Epithelial cell of esophagus (primary cell): ENCODE results near the gene DYSF.
A peak's percentile ranks its signal among the peaks of the same experiment; 100 is the strongest.

ENCODE experiments used
- DNase-seq: peaks from one replicate; pipeline ENCODE4 v3.0.0; 2010; ENCODE audit warnings: low read depth
- H3K4me3 ChIP-seq: 2 replicates; pipeline ENCODE4 v1.5.1; 2011; ENCODE audit warnings: mild to moderate bottlenecking, low read length, control low read depth
- CTCF ChIP-seq: IDR thresholded peaks from 2 replicates; pipeline ENCODE4 v1.5.1; 2011; ENCODE audit warnings: low read depth, mild to moderate bottlenecking, low read length, control low read depth, inconsistent platforms; ENCODE audit not compliant: insufficient read depth; ENCODE audit errors: missing control alignments

Gene DYSF

GRCh38 chr2:71715241-71715750, 261.9 kb downstream of the DYSF start:
- no peak for TF ChIP-seq CTCF
- no peak overlapping the region for H3K4me3 ChIP-seq
- DNase-seq, result no peak

- no peak for DNase-seq
- no peak overlapping the region for H3K4me3 ChIP-seq
- TF ChIP-seq CTCF, result no peak
These were observed 262.8 kb downstream of the DYSF start for GRCh38 chr2:71715951-71716696.

GRCh38 chr2:71716697-71717624, 263.6 kb downstream of the DYSF start:
- H3K4me3 ChIP-seq, result no peak overlapping the region
- peak; percentile 8 for DNase-seq
- no peak for TF ChIP-seq CTCF

- no peak overlapping the region for H3K4me3 ChIP-seq
- no peak for TF ChIP-seq CTCF
- no peak for DNase-seq
These were observed 265.3 kb downstream of the DYSF start for GRCh38 chr2:71718686-71719085.

- DNase-seq, result no peak
- H3K4me3 ChIP-seq, result no peak overlapping the region
- TF ChIP-seq CTCF, result no peak
These were observed 266.3 kb downstream of the DYSF start for GRCh38 chr2:71719520-71720282.

GRCh38 chr2:71720283-71720560, 266.9 kb downstream of the DYSF start:
- no peak for TF ChIP-seq CTCF
- no peak overlapping the region for H3K4me3 ChIP-seq
- no peak for DNase-seq
